Fibroblast of lung (primary cell): Measurements from ENCODE around the gene SLC25A3.

ENCODE experiments used
- CTCF ChIP-seq, 2 donors: IDR thresholded peaks in 1 of 2; conservative IDR thresholded peaks in 1 of 2; 1 replicate in 1 of 2; 2 replicates in 1 of 2; pipeline ENCODE4 v1.5.1; 2011 to 2012; ENCODE audit warnings: low read length in 2 of 2, control low read depth in 1 of 2, inconsistent platforms in 1 of 2, low read depth in 1 of 2, mild to moderate bottlenecking in 1 of 2
- EZH2 ChIP-seq: IDR thresholded peaks from 2 replicates; pipeline ENCODE4 v1.5.1; 2012; ENCODE audit warnings: low read length, control low read depth, mild to moderate bottlenecking; ENCODE audit errors: missing control alignments

GRCh38 chr12:98646294-98647090 lies 53.0 kb downstream of the SLC25A3 start:
- TF ChIP-seq CTCF (conservative IDR thresholded peaks at IDR 0.05 in 1 of 2, IDR thresholded peaks at IDR 0.05 in 1 of 2; ENCODE audit: low read depth in 1 of 2, low read length in 2 of 2) (peak in 1 of 2 donors; percentile 18), EZH2 (no peak)
